ENCODE data around the gene CARHSP1. TPM values are rescaled to one million over a fixed set of nuclear protein-coding genes. Genes with fewer than 3 reads are reported as not detected.
A peak's percentile ranks its signal among the peaks of the same experiment; 100 is the strongest.

CARHSP1 gene
- total and polyA plus RNA-seq, 2 of the 4 experiments (the other 2 are of a cell fraction): 121 to 138 TPM

DNA sequence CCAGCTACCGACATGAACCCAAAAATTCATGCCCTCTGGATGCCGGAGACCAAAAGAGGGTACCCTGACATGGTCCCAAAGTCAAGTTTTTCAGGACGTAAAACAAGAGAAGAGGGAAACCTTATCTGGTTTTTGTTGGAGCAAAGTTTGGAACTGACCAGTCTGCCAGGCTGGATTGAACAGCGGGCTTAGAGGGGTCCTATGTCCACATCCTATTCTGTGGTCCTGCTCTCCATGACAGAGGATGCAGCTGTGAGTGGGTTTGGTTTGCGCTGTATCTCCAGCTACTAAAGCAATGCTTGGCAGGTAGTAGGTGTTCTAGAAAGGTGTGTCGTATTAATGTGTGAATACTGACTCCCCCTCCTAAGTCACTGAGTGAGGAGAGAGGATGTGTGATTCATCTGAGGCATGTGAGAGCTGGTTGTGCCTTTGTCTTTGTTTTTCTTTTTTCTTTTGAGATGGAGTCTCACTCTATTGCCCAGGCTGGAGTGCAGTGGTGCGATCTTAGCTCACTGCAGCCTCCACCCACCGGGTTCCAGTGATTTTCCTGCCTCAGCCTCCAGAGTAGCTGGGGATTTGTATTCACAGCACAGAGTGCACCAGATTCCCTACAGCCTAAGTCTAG, 40.2 kb downstream of the CARHSP1 start:
- intact Hi-C loops (cut with micrococcal nuclease) (no loop called here), dilution Hi-C loops (cut with HindIII; ENCODE audit: low sequenced_read_pairs, unreplicated experiment) (no loop called here), in situ Hi-C loops (cut with MboI; ENCODE audit: low sequenced_read_pairs) (no loop called here)
- 96% methylated on average over 4 of the region's 8 CpGs; no CpG with 5 or more reads in 1 of the 2 experiments for WGBS, 2 experiments (ENCODE audit: extremely low coverage in 2 of 2, insufficient read length in 1 of 2)
- H2BK5ac ChIP-seq (ENCODE audit: low read depth, low read length, poor library complexity, severe bottlenecking): no peak overlapping the region
- no peak overlapping the region for H4K91ac ChIP-seq (ENCODE audit: insufficient read depth, low read depth, low read length)
- no peak overlapping the region for H3K18ac ChIP-seq (ENCODE audit: low read depth, low read length)
- no peak overlapping the region for H3K4me2 ChIP-seq (ENCODE audit: low read depth, low read length)
- H3K56ac ChIP-seq (ENCODE audit: extremely low read depth, insufficient read depth, low read length): no peak overlapping the region
- H3K9me1 ChIP-seq (ENCODE audit: insufficient read depth, low read length): peaks cover 12% of the 10 kb centered on the region
- H2AK5ac ChIP-seq (ENCODE audit: low read depth, low read length): no peak overlapping the region
- no peak overlapping the region for H2BK120ac ChIP-seq (ENCODE audit: low read depth, low read length)
- TF ChIP-seq, protein P1, sequence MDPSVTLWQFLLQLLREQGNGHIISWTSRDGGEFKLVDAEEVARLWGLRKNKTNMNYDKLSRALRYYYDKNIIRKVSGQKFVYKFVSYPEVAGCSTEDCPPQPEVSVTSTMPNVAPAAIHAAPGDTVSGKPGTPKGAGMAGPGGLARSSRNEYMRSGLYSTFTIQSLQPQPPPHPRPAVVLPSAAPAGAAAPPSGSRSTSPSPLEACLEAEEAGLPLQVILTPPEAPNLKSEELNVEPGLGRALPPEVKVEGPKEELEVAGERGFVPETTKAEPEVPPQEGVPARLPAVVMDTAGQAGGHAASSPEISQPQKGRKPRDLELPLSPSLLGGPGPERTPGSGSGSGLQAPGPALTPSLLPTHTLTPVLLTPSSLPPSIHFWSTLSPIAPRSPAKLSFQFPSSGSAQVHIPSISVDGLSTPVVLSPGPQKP (IDR thresholded peaks at IDR 0.05; ENCODE audit: borderline replicate concordance, low read depth, low read length): no peak
- no peak for TF ChIP-seq NFE2L2 (IDR thresholded peaks at IDR 0.05; ENCODE audit: low read depth, low read length)
- TF ChIP-seq SMC3 (IDR thresholded peaks at IDR 0.05; ENCODE audit: low read depth, low read length): no peak
- TF ChIP-seq, protein P2, sequence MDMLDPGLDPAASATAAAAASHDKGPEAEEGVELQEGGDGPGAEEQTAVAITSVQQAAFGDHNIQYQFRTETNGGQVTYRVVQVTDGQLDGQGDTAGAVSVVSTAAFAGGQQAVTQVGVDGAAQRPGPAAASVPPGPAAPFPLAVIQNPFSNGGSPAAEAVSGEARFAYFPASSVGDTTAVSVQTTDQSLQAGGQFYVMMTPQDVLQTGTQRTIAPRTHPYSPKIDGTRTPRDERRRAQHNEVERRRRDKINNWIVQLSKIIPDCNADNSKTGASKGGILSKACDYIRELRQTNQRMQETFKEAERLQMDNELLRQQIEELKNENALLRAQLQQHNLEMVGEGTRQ (IDR thresholded peaks at IDR 0.05; ENCODE audit: low read depth, low read length): no peak
- TF ChIP-seq CEBPB (IDR thresholded peaks at IDR 0.05; ENCODE audit: low read depth, low read length): no peak
- TF ChIP-seq MAFK (IDR thresholded peaks at IDR 0.05; ENCODE audit: low read depth, low read length): no peak
- no peak for DNase-seq
- peak; percentile 49; the same call in 1 of the 2 replicates for ATAC-seq (ENCODE audit: low read depth)
- no peak overlapping the region for H3K4ac ChIP-seq (ENCODE audit: low read depth, low read length)
- H4K8ac ChIP-seq (ENCODE audit: low read depth in 2 of 2, low read length in 2 of 2): no peak overlapping the region
- ChIA-PET POLR2A (ENCODE audit: unreplicated experiment) (no interaction called here), CTCF (interaction anchor here (0.6 kb wide), 1 partner anchor 64 kb away, joined by 4 read pairs; no protein-coding TSS in a partner anchor)
- peaks cover 32 to 57% of the 10 kb centered on the region in 2 experiments for H3K79me1 ChIP-seq (ENCODE audit: low read depth in 1 of 2, low read length in 2 of 2)
- no peaks in the 10 kb centered on the region for H3K27me3 ChIP-seq (ENCODE audit: control insufficient read depth, insufficient read depth, low read length)
- H3K23ac ChIP-seq (ENCODE audit: low read depth, low read length): no peak overlapping the region
- no peak overlapping the region for H3K9ac ChIP-seq (ENCODE audit: low read depth, low read length)
- H3K9me3 ChIP-seq (ENCODE audit: control insufficient read depth, insufficient read depth, low read length): no peaks in the 10 kb centered on the region
- H3K4me1 ChIP-seq (ENCODE audit: control insufficient read depth, insufficient read depth, low read length): no peaks in the 10 kb centered on the region
- H3K36me3 ChIP-seq (ENCODE audit: control insufficient read depth, insufficient read depth, low read length): peaks cover 40% of the 10 kb centered on the region
- no peak overlapping the region for H3K27ac ChIP-seq (ENCODE audit: insufficient read depth, low read length)
- no peak overlapping the region for H2BK15ac ChIP-seq (ENCODE audit: low read depth, low read length)
- H2BK20ac ChIP-seq (ENCODE audit: low read depth, low read length): no peak overlapping the region
- no peak overlapping the region for H3K14ac ChIP-seq (replicated peaks; ENCODE audit: low read depth, low read length)
- no TSS peak for BruUV-seq (replicated peaks)
- H2AK9ac ChIP-seq (replicated peaks; ENCODE audit: low read depth, low read length, poor library complexity): peak overlapping the region; percentile 63
- peaks cover 28% of the 10 kb centered on the region for H4K20me1 ChIP-seq (ENCODE audit: insufficient read depth, low read length)
- no peak overlapping the region for H3K4me3 ChIP-seq (ENCODE audit: insufficient read depth, low read depth, low read length)
- no peak overlapping the region for H2AFZ ChIP-seq (replicated peaks; ENCODE audit: low read length, poor library complexity)
- H4K5ac ChIP-seq (ENCODE audit: low read depth, low read length): no peak overlapping the region
